22Rv1 (cell line): ENCODE results near the gene C1QTNF2.

Experiments
- CTCF ChIP-seq: fragments of 450-650 bp; IDR thresholded peaks from 2 replicates; pipeline ENCODE4 v1.5.1; 2017; ENCODE audit warnings: mild to moderate bottlenecking
- ZFX ChIP-seq: fragments of 450-650 bp; IDR thresholded peaks from 2 replicates; pipeline ENCODE4 v1.6.1; 2017; ENCODE audit warnings: antibody characterized with exemption, borderline replicate concordance

- TF ChIP-seq CTCF (no peak), ZFX (no peak)
Measured at GRCh38 chr5:160341309-160341870, 29.0 kb downstream of the C1QTNF2 start.
